Hindlimb muscle (tissue), 1 donor: Measurements from ENCODE around the gene CXXC4. TPM values are rescaled to one million over a fixed set of nuclear protein-coding genes. Genes with fewer than 3 reads are reported as not detected.

Experiments used
- DNase-seq: peaks from one replicate; pipeline ENCODE4 v3.0.0-alpha.2; 2013
- polyA plus RNA-seq: library from polyadenylated mRNA; unstranded; fragments of 120-200 nt; gene quantifications from one replicate; pipeline ENCODE4 v1.2.1, GENCODE V29; 2013; ENCODE audit not compliant: insufficient read length

CXXC4 gene
- polyA plus RNA-seq, 1 donor = 2.6 TPM

- DNase-seq = no peak
Observed at GRCh38 chr4:104488151-104488550, 6.5 kb downstream of the CXXC4 start.

GRCh38 chr4:104486716-104487504 lies 7.8 kb downstream of the CXXC4 start:
- DNase-seq = no peak

DNA sequence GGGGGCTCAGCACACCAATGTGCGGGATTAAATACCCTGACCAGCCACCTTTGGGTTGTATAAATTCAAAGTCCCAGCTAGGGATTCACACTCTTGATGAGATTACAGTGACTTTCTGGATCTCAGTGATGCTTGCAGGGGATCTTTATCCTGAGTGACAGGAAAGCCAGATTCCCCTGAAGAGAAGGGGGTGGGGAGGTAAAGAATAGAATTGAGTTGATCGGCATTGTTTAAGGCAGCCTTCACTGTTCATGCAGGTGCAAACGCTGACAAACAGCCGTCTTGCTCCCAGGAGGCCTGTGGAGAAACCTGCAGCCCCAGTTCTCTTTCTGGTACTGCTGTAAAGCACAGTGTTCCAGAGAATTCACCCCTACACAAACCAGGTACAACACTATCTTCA lies 19.0 kb downstream of the CXXC4 start:
- no peak for DNase-seq

DNA sequence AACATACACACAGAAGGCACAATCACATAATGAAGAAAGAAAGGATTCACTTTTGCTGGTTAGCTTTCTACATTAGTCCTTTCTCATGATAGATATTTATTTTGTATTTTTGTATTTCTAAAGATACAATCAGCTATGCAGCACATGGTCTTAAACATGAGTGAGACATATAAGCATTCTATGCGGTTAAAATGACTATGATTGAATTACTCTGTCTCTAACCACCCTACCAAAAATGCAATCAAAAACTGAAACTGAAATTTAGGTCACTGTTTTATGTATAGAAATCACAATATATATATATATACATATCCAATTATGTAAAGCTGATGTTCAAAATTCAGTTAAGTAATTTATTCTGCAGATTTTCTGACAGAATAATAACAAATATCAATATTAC lies 21.9 kb downstream of the CXXC4 start:
- DNase-seq = no peak

DNA sequence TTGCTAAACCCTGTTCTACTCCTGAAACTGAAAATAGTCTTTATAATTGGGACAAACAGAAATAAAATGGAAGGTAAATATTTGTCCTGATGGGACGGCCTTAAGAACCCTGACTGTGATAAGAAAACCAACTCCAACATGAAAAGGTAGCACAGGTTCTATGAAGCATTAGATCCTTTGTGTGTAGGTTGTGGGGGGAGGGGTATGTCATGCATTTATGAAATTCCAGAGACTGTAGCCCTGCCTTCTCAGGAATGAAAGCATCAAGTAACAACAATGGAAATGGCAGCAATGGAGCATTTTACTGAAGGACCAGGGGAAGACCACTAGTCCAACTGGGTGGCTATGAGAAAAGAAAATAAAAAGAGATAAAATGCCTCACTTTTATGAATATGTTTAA lies 23.9 kb downstream of the CXXC4 start:
- DNase-seq = no peak

DNA sequence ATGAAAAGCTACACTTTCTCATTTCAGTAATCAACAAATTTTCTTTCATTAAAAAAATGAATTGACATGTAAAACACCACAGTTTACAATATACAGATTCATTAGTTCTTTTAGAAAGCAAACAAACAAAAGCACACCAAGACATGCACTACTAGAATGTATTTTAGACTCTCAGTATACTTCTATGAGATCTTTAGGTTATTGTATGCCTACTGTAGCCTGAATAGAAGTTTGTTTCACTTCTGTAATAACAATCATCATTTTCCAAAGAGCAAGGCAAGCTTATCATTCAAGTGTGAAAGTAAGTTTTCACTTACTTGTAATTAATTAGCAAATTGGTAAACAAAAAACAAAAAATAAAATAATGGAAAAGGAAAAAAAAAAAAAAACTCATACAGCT lies 24.9 kb downstream of the CXXC4 start:
- no peak for DNase-seq

DNA sequence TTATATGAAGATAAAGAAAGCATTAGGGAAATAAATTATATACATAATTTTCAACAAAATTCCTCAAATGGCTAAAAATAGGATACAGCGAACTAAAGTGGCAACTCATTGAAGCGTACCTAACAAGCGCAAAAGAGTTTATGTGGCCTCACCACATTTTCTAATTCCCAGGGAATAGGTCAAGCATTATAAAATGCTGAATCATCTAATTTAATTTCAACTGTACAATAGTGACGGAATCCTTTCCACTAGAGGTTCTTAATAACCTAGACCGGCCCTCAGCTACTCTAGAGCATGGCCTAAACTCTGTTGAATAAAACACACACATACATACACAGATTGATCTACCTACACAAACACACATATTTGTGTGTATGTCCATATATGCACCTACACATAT lies 29.1 kb downstream of the CXXC4 start:
- no peak for DNase-seq

- DNase-seq = no peak
Observed at GRCh38 chr4:104465201-104465600, 29.5 kb downstream of the CXXC4 start.

GRCh38 chr4:104462641-104463040 lies 32.1 kb downstream of the CXXC4 start:
- no peak for DNase-seq

DNA sequence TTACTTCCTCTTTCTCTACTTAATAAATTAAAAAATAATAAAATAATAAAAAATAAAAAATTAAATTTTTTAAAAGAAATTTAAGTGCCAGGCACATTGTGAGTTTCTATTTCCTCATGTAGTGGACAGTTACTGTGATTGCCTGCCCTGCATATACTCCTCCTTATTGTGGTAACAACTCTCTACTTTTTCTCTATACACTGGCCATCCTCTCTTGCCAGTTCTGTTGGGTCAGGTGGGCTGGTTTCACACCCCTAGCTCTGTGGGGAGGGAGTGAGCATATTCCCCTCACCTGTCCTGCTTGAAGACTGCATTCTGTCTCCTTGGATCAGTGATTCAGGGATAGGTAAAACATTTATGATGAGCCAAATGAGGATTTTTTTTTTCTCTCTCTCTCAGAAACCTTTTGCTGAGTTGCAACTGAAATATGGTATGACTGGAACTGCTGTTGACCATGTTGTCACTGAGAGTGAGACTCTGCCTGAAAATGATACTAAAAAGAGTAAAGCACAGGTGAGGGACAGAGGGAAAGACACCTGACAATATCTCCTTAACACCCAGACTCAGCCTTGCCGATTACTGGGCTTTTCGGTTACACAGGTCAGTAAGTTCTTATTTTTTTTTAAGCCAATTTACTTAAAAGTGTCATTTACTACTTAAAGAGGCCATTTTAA lies 37.2 kb downstream of the CXXC4 start:
- DNase-seq = no peak

DNA sequence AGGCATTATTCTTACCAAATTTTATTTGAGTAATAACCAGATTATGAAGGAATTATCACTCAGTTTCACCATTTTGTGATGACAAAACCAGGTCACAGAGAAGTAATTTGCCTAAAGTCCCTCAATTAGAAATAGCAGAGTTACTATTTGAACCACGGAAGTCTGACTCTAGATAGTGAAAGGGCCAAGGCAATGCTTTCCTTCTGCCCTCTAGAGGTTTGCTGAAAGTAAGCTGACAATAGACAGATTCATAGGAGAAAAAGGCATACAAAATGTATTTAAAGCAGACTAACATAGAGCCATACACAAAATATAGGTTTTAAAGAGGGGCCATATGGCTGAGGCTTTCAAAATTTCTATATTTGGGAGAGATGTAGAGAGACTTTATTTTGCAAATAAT lies 43.1 kb downstream of the CXXC4 start:
- no peak for DNase-seq

GRCh38 chr4:104449537-104449936 lies 45.2 kb downstream of the CXXC4 start:
- no peak for DNase-seq

DNA sequence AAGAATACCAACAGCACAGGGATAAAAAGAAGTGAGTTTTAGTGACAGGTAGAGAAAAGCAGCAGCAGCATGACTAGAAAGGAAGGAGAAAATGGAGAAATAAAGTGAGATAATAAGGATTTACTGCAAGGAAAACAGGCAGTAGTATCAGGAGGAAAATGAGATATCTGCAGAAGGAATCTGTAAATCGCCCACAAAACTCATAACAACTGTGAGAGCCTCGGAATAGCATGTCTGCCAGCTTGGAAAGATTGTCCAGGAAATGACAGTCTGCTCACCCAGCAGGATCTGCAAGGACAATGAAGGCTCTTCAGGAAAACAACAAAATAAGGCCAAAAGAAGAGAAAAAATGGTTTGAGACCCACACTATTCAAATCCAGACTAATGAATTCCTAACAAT lies 47.4 kb downstream of the CXXC4 start:
- DNase-seq = no peak

GRCh38 chr4:104446431-104447278 lies 48.0 kb downstream of the CXXC4 start:
- DNase-seq = no peak

- no peak for DNase-seq
Observed at GRCh38 chr4:104444685-104445084, 50.0 kb downstream of the CXXC4 start.

DNA sequence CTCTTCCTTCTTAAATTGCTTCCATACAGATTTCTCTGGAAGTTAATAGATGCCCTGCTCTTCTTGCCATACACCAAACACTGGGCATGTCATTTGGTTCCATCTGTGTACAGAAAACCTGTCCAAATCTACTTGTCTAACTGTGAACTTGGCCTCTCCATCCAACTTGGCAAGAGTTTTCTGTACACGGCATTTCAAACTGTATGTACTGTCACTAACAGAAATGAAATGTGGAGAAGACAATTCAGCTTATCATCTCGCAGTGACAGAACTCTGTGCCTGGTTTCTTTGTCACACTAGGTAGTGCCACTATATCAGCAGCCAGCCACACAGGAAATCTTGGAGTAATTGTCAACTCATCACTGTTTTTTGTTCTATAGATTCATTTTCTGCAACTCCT lies 58.2 kb downstream of the CXXC4 start:
- DNase-seq = no peak

- no peak for DNase-seq
Observed at GRCh38 chr4:104429150-104429741, 65.4 kb downstream of the CXXC4 start.

- DNase-seq = no peak
Observed at GRCh38 chr4:104425948-104426347, 68.7 kb downstream of the CXXC4 start.

DNA sequence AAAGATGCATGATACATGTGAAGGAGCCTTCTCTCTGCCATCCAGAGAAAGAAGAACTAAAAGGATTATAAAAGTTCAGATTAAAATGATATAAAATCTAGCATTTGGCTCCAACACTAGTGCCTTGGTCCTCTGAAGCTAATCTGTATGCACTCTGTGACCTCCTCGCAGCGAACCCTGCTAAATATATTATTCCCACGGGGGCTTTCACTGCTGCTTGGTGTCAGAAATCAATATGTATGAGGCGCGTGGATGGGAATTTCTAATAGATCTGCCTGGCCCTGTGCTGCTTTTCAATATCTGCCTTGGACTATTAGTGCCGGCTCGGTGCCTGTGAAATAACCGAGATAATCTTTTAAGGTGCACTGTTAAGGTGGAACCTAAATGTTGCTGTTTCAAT lies 69.7 kb downstream of the CXXC4 start:
- DNase-seq = no peak

DNA sequence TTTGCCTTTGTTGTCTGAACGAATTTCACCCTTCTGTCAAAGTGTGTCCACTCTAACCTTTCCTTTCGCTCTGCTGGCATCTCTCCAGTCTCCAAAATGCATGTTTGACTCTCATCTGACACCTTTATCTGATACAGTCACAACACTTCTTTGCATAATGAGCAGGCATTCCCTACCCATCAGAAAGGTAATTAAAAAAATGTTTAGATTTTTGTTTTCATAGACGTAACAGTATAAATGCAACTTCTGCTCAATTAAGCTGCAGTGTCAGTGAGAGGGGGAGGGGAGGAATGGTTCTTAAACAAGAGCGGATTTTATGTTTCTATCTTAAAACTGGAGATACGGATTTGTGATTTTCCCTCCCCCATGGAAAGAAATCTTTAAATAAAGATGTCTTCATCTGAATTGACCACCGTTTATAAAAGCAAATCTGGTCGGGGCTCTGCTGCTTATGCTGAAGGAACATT lies 70.2 kb downstream of the CXXC4 start:
- no peak for DNase-seq

- DNase-seq = no peak
Observed at GRCh38 chr4:104421566-104421965, 73.1 kb downstream of the CXXC4 start.

- DNase-seq = no peak
Observed at GRCh38 chr4:104420766-104421165, 73.9 kb downstream of the CXXC4 start.
